ENCODE results near the gene ACAA1. TPM values are rescaled to one million over a fixed set of nuclear protein-coding genes. Genes with fewer than 3 reads are reported as not detected.

The ACAA1 gene
- total RNA-seq, 2 experiments from 2014 or later, result 13.3 to 50.3 TPM

GRCh38 chr3:38094999-38095398 is 41.9 kb downstream of the ACAA1 start:
- Histone ChIP-seq H3K9me3 (ENCODE audit: low read length) (no peaks in the 10 kb centered on the region), H3K36me3 (ENCODE audit: insufficient read depth, low read length) (no peaks in the 10 kb centered on the region), H4K20me1 (ENCODE audit: insufficient read depth, low read length) (no peaks in the 10 kb centered on the region), H3K79me2 (ENCODE audit: insufficient read depth, low read depth, low read length) (no peaks in the 10 kb centered on the region), H2AFZ (ENCODE audit: low read length) (no peak overlapping the region), H3K27ac (ENCODE audit: low read depth, low read length, poor library complexity, severe bottlenecking) (no peak overlapping the region), H3K4me2 (ENCODE audit: low read length) (no peak overlapping the region), H3K4me1 (ENCODE audit: insufficient read depth, low read length, poor library complexity, severe bottlenecking) (peaks cover 3% of the 10 kb centered on the region), H3K4me3 (ENCODE audit: low read depth, low read length, poor library complexity, severe bottlenecking) (no peak overlapping the region), H3K9me2 (ENCODE audit: insufficient read depth, low read length) (no peaks in the 10 kb centered on the region)
- ChIA-PET POLR2A (no interaction called here), CTCF (ENCODE audit: unreplicated experiment) (no interaction called here)
- no peak for DNase-seq (ENCODE audit: low spot score)
- intact Hi-C loops (cut with micrococcal nuclease; ENCODE audit: unreplicated experiment), result no loop called here
- no peak for TF ChIP-seq EZH2phosphoT487 (IDR thresholded peaks at IDR 0.05; ENCODE audit: borderline replicate concordance, low read depth, low read length)
- no peak for TF ChIP-seq CTCF (conservative IDR thresholded peaks at IDR 0.05; ENCODE audit: low read length)
- no TSS peak for BruUV-seq (replicated peaks)

GRCh38 chr3:38090453-38090852 is 46.5 kb downstream of the ACAA1 start:
- intact Hi-C loops (cut with micrococcal nuclease; ENCODE audit: unreplicated experiment), result no loop called here
- Histone ChIP-seq H3K4me2 (ENCODE audit: low read length) (no peak overlapping the region), H3K9me3 (ENCODE audit: low read length) (no peaks in the 10 kb centered on the region), H4K20me1 (ENCODE audit: insufficient read depth, low read length) (no peaks in the 10 kb centered on the region), H3K4me3 (ENCODE audit: low read depth, low read length, poor library complexity, severe bottlenecking) (no peak overlapping the region), H3K79me2 (ENCODE audit: insufficient read depth, low read depth, low read length) (no peaks in the 10 kb centered on the region), H3K4me1 (ENCODE audit: insufficient read depth, low read length, poor library complexity, severe bottlenecking) (peaks cover 3% of the 10 kb centered on the region), H3K36me3 (ENCODE audit: insufficient read depth, low read length) (no peaks in the 10 kb centered on the region), H2AFZ (ENCODE audit: low read length) (no peak overlapping the region), H3K9me2 (ENCODE audit: insufficient read depth, low read length) (no peaks in the 10 kb centered on the region), H3K27ac (ENCODE audit: low read depth, low read length, poor library complexity, severe bottlenecking) (no peak overlapping the region)
- POLR2A ChIA-PET, result no interaction called here
- no TSS peak for BruUV-seq (replicated peaks)
- no peak for DNase-seq (ENCODE audit: low spot score)
- CTCF ChIA-PET (ENCODE audit: unreplicated experiment), result no interaction called here
- TF ChIP-seq CTCF (conservative IDR thresholded peaks at IDR 0.05; ENCODE audit: low read length) (no peak), EZH2phosphoT487 (IDR thresholded peaks at IDR 0.05; ENCODE audit: borderline replicate concordance, low read depth, low read length) (no peak)

- no TSS peak for BruUV-seq (replicated peaks)
- ChIA-PET POLR2A (no interaction called here), CTCF (ENCODE audit: unreplicated experiment) (no interaction called here)
- Histone ChIP-seq H4K20me1 (ENCODE audit: insufficient read depth, low read length) (no peaks in the 10 kb centered on the region), H3K36me3 (ENCODE audit: insufficient read depth, low read length) (no peaks in the 10 kb centered on the region), H3K4me2 (ENCODE audit: low read length) (no peak overlapping the region), H3K9me3 (ENCODE audit: low read length) (no peaks in the 10 kb centered on the region), H3K4me1 (ENCODE audit: insufficient read depth, low read length, poor library complexity, severe bottlenecking) (peaks cover 3% of the 10 kb centered on the region), H3K9me2 (ENCODE audit: insufficient read depth, low read length) (no peaks in the 10 kb centered on the region), H3K27ac (ENCODE audit: low read depth, low read length, poor library complexity, severe bottlenecking) (no peak overlapping the region), H3K79me2 (ENCODE audit: insufficient read depth, low read depth, low read length) (no peaks in the 10 kb centered on the region), H3K4me3 (ENCODE audit: low read depth, low read length, poor library complexity, severe bottlenecking) (no peak overlapping the region), H2AFZ (ENCODE audit: low read length) (no peak overlapping the region)
- TF ChIP-seq EZH2phosphoT487 (IDR thresholded peaks at IDR 0.05; ENCODE audit: borderline replicate concordance, low read depth, low read length) (no peak), CTCF (conservative IDR thresholded peaks at IDR 0.05; ENCODE audit: low read length) (no peak)
- intact Hi-C loops (cut with micrococcal nuclease; ENCODE audit: unreplicated experiment), result no loop called here
- no peak for DNase-seq (ENCODE audit: low spot score)
These were observed 47.8 kb downstream of the ACAA1 start for GRCh38 chr3:38089163-38089562.

Data from OCI-LY7 (cell line).